Measurements from ENCODE around the gene ITPK1. TPM values are rescaled to one million over a fixed set of nuclear protein-coding genes. Genes with fewer than 3 reads are reported as not detected.

ITPK1 gene
- total RNA-seq, 1 donor, result 25.0 TPM

GRCh38 chr14:92962031-92962830 lies 153.5 kb downstream of the ITPK1 start:
- no peak for TF ChIP-seq CTCF (IDR thresholded peaks at IDR 0.05; ENCODE audit: extremely low read depth, low read depth, low read length)
- Histone ChIP-seq H3K27ac (ENCODE audit: low read depth, low read length) (no peak overlapping the region), H3K27me3 (ENCODE audit: insufficient read depth, low read length) (no peaks in the 10 kb centered on the region), H2AFZ (ENCODE audit: low read length) (no peak overlapping the region), H3K79me2 (ENCODE audit: insufficient read depth, low read length) (no peaks in the 10 kb centered on the region), H3K4me3 (ENCODE audit: insufficient read depth, low read length) (no peak overlapping the region), H3K9me3 (ENCODE audit: low read depth, low read length) (no peaks in the 10 kb centered on the region), H3K4me1 (ENCODE audit: insufficient read depth, low read length) (peaks cover 14% of the 10 kb centered on the region), H3K36me3 (ENCODE audit: insufficient read depth, low read length) (no peaks in the 10 kb centered on the region), H3K4me2 (ENCODE audit: insufficient read depth, low read length) (no peak overlapping the region), H4K20me1 (ENCODE audit: insufficient read depth, low read length) (no peaks in the 10 kb centered on the region)
- DNase-seq (ENCODE audit: insufficient read length, low spot score, missing footprints), result peak; percentile 68

DNA sequence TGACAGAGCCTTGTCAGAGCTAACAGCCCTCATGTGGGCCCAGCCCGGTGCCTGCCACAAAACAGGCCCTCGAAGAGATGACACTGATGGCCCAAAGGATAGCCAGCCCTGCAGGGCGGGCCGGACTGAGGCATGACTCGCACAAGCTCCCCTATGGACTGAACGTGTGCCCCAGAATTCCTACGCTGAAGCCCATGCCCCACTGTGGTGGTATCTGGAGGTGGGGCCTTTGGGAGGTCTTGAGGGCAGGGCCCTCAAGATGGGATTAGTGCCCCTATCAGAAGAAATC lies 154.2 kb downstream of the ITPK1 start:
- Histone ChIP-seq H3K79me2 (ENCODE audit: insufficient read depth, low read length) (no peaks in the 10 kb centered on the region), H3K4me1 (ENCODE audit: insufficient read depth, low read length) (peaks cover 14% of the 10 kb centered on the region), H3K27me3 (ENCODE audit: insufficient read depth, low read length) (no peaks in the 10 kb centered on the region), H3K36me3 (ENCODE audit: insufficient read depth, low read length) (no peaks in the 10 kb centered on the region), H2AFZ (ENCODE audit: low read length) (no peak overlapping the region), H3K4me2 (ENCODE audit: insufficient read depth, low read length) (no peak overlapping the region), H3K9me3 (ENCODE audit: low read depth, low read length) (no peaks in the 10 kb centered on the region), H4K20me1 (ENCODE audit: insufficient read depth, low read length) (no peaks in the 10 kb centered on the region), H3K4me3 (ENCODE audit: insufficient read depth, low read length) (no peak overlapping the region), H3K27ac (ENCODE audit: low read depth, low read length) (no peak overlapping the region)
- DNase-seq (ENCODE audit: insufficient read length, low spot score, missing footprints), result no peak
- TF ChIP-seq CTCF (IDR thresholded peaks at IDR 0.05; ENCODE audit: extremely low read depth, low read depth, low read length), result no peak

DNA sequence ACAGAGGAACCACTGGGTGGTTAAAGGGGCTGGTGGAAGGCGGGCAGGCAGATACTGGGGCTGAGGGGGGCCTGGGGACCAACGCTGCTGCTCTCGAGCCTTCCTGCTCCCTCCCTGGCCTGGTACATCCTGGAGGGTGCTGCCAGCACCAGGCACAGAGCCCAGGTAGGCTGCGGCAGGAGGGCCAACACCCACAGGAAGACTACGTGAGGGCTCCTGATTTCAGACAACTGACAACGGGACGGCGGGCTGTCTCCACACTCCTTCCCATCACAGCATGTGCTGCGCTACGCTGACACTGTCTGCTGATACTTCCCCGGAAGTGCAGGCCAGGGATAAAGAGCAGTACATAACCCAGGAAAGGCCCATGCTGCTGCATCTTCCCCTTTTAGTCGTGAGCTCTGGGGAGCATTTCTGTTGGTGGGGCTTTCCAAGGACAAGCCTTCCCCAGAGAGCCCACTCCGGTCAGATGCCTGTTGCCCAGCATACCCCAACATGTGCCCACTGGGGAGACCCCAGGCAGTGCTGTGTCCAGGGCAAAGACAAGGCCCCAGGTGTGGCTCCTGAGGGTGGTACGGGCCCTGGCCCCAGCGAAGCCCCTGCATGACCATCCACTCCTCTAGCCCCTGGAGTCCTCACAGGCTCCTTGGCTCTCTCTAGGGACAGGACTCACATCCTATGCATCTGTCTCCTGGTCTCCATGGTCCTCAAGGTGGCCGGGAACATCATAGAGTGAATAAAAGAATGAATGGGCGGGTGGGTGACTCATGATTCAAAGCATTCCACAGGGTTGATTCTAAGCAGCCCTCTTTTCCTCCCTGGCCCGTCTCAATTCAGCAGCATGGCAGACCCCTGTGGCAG lies 154.8 kb downstream of the ITPK1 start:
- Histone ChIP-seq H3K27ac (ENCODE audit: low read depth, low read length) (no peak overlapping the region), H3K27me3 (ENCODE audit: insufficient read depth, low read length) (no peaks in the 10 kb centered on the region), H3K4me1 (ENCODE audit: insufficient read depth, low read length) (peaks cover 14% of the 10 kb centered on the region), H3K36me3 (ENCODE audit: insufficient read depth, low read length) (no peaks in the 10 kb centered on the region), H3K4me3 (ENCODE audit: insufficient read depth, low read length) (no peak overlapping the region), H2AFZ (ENCODE audit: low read length) (no peak overlapping the region), H3K4me2 (ENCODE audit: insufficient read depth, low read length) (no peak overlapping the region), H4K20me1 (ENCODE audit: insufficient read depth, low read length) (no peaks in the 10 kb centered on the region), H3K79me2 (ENCODE audit: insufficient read depth, low read length) (no peaks in the 10 kb centered on the region), H3K9me3 (ENCODE audit: low read depth, low read length) (no peaks in the 10 kb centered on the region)
- peak; percentile 97 for DNase-seq (ENCODE audit: insufficient read length, low spot score, missing footprints)
- TF ChIP-seq CTCF (IDR thresholded peaks at IDR 0.05; ENCODE audit: extremely low read depth, low read depth, low read length), result no peak

All from osteoblast (primary cell).